Activated T-helper 1 cell treated with anti-CD3 and anti-CD28 coated beads, Interleukin-12 subunit alpha, Interleukin-12 subunit beta, Interleukin-2, Interleukin-4 antibody, amounts not matched to agents 30 ng/mL and 10 ng/mL and 1 ng/mL, durations not matched to agents 14 hours and 24 hours and 36 hours (primary cell): ENCODE results near the gene MCU. TPM values are rescaled to one million over a fixed set of nuclear protein-coding genes. Genes with fewer than 3 reads are reported as not detected.

Source experiments
- DNase-seq: peaks from one replicate; pipeline ENCODE4 v3.0.0; 2021; ENCODE audit warnings: low spot score
- H3K27ac Mint-ChIP-seq: one replicate; pipeline ENCODE4 v1.8.0; 2021; ENCODE audit warnings: mild to moderate bottlenecking, mixed read lengths
- H3K27me3 Mint-ChIP-seq: one replicate; pipeline ENCODE4 v1.8.0; 2022; ENCODE audit warnings: mild to moderate bottlenecking, moderate library complexity, mixed read lengths; ENCODE audit not compliant: insufficient read depth
- H3K36me3 Mint-ChIP-seq: one replicate; pipeline ENCODE4 v1.8.0; 2021; ENCODE audit warnings: low read depth, mixed read lengths
- H3K4me1 Mint-ChIP-seq: one replicate; pipeline ENCODE4 v1.8.0; 2021; ENCODE audit warnings: low read depth, mixed read lengths
- H3K4me3 Mint-ChIP-seq: one replicate; pipeline ENCODE4 v1.8.0; 2021; ENCODE audit warnings: mild to moderate bottlenecking, moderate library complexity, mixed read lengths
- H3K9me3 Mint-ChIP-seq: one replicate; pipeline ENCODE4 v1.8.0; 2021; ENCODE audit warnings: mixed read lengths
- intact Hi-C: fragments of 100-400 bp; cut with micrococcal nuclease; formaldehyde crosslinking; loops from one replicate; pipeline ENCODE4 v1.15.1; 2024
- total RNA-seq: library from RNA; stranded (reverse); gene quantifications from 2 replicates; pipeline ENCODE4 v1.2.3, GENCODE V29; 2022

Gene MCU
- total RNA-seq, 1 donor from 2014 or later = 17.5 TPM

DNA sequence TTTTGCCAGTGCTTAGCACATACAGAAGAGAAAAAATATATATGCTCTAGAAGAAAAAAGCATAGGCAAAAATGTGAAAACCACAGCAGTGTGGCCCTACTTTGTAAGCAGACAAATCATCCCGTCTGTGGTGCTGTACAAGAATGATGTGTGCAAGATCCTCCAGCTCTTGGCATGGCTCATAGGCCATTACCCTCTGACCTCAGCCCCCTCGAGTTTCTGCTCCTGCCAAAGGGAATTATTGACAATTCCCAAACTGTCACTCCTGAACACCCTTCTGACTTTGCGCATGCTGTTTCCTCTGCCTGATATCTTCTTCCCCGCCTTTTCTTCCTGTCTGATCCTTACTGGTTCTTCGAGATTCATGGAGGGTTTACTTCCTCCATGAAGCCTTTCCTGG is 235.5 kb downstream of the MCU start:
- no peak for DNase-seq
- no peaks in the 10 kb centered on the region for H3K27me3 Mint-ChIP-seq
- H3K36me3 Mint-ChIP-seq = no peaks in the 10 kb centered on the region
- no peak overlapping the region for H3K4me3 Mint-ChIP-seq
- H3K27ac Mint-ChIP-seq = no peak overlapping the region
- intact Hi-C loops = no loop called here
- no peaks in the 10 kb centered on the region for H3K4me1 Mint-ChIP-seq
- no peaks in the 10 kb centered on the region for H3K9me3 Mint-ChIP-seq

DNA sequence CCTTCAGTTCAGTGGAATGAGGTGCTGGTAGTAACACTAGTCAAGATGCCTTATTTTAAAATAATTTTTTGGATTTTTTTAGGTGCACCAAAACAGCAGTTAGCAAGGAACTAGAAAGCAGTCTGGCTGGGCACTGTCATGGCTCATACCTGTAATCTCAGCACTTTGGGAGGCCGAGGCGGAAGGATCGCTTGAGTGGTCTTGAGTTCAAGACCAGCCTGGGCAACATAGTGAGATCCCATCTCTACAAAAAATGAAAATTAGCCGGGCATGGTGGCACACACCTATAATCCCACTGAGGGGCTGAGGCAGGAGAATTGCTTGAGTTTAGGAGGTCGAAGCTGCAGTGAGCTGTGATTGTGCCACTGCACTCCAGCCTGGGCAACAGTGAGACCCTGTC is 236.9 kb downstream of the MCU start:
- Mint-ChIP-seq H3K4me3 (no peak overlapping the region), H3K27ac (no peak overlapping the region), H3K27me3 (no peaks in the 10 kb centered on the region), H3K36me3 (no peaks in the 10 kb centered on the region), H3K9me3 (no peaks in the 10 kb centered on the region), H3K4me1 (no peaks in the 10 kb centered on the region)
- intact Hi-C loops = no loop called here
- no peak for DNase-seq

DNA sequence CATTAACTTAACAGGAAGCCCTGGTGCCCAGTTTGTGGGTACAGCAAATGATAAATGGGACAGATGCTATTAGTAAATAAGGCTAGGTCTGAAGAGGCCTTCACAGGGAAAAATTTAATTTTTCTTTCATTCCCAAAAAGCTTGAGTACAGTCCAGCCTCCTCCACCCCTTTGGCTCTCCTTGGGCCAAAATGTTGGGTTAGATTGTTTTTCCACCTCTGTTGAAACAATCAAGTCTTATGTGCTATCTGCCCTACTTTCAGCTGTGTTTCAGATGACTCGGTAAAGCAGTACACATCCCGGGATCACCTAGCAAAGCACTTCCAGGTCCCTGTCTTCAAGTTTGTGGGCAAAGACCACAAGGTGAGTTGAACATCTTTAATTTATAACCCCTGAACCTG is 238.3 kb downstream of the MCU start:
- Mint-ChIP-seq H3K27me3 (no peaks in the 10 kb centered on the region), H3K9me3 (no peaks in the 10 kb centered on the region), H3K4me1 (no peaks in the 10 kb centered on the region), H3K36me3 (no peaks in the 10 kb centered on the region), H3K4me3 (no peak overlapping the region), H3K27ac (no peak overlapping the region)
- DNase-seq = no peak
- intact Hi-C loops = no loop called here

DNA sequence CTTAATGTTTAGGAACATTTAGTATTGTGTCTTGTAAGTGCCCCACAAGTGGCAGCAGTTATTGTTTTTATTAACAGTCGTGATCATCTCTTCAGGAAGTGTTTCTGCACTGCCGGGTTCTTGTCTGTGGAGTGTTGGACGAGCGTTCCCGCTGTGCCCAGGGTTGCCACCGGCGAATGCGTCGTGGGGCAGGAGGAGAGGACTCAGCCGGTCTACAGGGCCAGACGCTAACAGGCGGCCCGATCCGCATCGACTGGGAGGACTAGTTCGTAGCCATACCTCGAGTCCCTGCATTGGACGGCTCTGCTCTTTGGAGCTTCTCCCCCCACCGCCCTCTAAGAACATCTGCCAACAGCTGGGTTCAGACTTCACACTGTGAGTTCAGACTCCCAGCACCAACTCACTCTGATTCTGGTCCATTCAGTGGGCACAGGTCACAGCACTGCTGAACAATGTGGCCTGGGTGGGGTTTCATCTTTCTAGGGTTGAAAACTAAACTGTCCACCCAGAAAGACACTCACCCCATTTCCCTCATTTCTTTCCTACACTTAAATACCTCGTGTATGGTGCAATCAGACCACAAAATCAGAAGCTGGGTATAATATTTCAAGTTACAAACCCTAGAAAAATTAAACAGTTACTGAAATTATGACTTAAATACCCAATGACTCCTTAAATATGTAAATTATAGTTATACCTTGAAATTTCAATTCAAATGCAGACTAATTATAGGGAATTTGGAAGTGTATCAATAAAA is 240.5 kb downstream of the MCU start:
- no peaks in the 10 kb centered on the region for H3K27me3 Mint-ChIP-seq
- no peak for DNase-seq
- H3K9me3 Mint-ChIP-seq = no peaks in the 10 kb centered on the region
- H3K4me1 Mint-ChIP-seq = no peaks in the 10 kb centered on the region
- no peaks in the 10 kb centered on the region for H3K36me3 Mint-ChIP-seq
- intact Hi-C loops = no loop called here
- no peak overlapping the region for H3K4me3 Mint-ChIP-seq
- no peak overlapping the region for H3K27ac Mint-ChIP-seq

DNA sequence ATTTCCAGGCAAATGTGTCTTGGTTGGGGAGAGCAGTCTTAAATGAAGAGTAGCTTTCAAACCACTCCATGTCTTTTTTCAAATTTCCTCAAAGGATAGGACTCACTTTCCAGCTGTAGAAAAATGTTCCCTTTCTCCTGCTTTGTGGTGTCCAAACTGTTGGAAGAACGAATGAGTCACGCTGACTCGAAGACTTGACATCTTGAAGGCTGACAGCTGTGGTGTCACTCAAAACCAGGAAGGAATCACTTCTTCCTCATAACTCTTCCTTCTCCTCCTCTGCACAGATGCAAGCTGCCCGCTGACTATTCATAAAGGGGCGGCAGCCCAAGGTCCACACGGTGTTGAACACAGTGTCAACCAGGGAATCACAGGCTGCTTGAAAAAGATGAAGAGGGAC is 243.4 kb downstream of the MCU start:
- DNase-seq = no peak
- no peaks in the 10 kb centered on the region for H3K36me3 Mint-ChIP-seq
- intact Hi-C loops = no loop called here
- no peaks in the 10 kb centered on the region for H3K9me3 Mint-ChIP-seq
- no peaks in the 10 kb centered on the region for H3K27me3 Mint-ChIP-seq
- H3K4me1 Mint-ChIP-seq = no peaks in the 10 kb centered on the region
- no peak overlapping the region for H3K27ac Mint-ChIP-seq
- H3K4me3 Mint-ChIP-seq = no peak overlapping the region

Other genes starting within 250 kb of the MCU start
- 28.4 and 29.5 TPM in 2 replicates for gene MICU1, start 66.1 kb upstream of the MCU start, total RNA-seq
- not detected in 2 replicates for gene OIT3, start 201.6 kb downstream of the MCU start, total RNA-seq